ENCODE measurements around the gene ARSB.

Gene ARSB

GRCh38 chr5:79022771-79023170 is 37.7 kb upstream of the ARSB start:
- no peak overlapping the region for H2BK15ac ChIP-seq (ENCODE audit: low read length)
- no peak overlapping the region for H3K18ac ChIP-seq (ENCODE audit: low read length)
- H2BK5ac ChIP-seq (ENCODE audit: low read length): no peak overlapping the region
- peaks cover 0 to 2% of the 10 kb centered on the region in 2 donors for H3K4me1 ChIP-seq (ENCODE audit: control insufficient read depth in 2 of 2, insufficient read depth in 1 of 2, low read depth in 1 of 2, low read length in 2 of 2)
- H3K9ac ChIP-seq (ENCODE audit: low read depth, low read length, poor library complexity): no peak overlapping the region
- no peaks in the 10 kb centered on the region for H3K36me3 ChIP-seq (replicated peaks in 1 of 2; ENCODE audit: control insufficient read depth in 2 of 2, insufficient read depth in 2 of 2, low read length in 2 of 2)
- H3K14ac ChIP-seq (ENCODE audit: low read length): no peak overlapping the region
- DNase-seq (ENCODE audit: low spot score): no peak
- no peak overlapping the region for H2AK5ac ChIP-seq (ENCODE audit: low read depth, low read length)
- no peak overlapping the region for H3K4me2 ChIP-seq (ENCODE audit: insufficient read depth, low read length, poor library complexity, severe bottlenecking)
- no peak overlapping the region for H4K8ac ChIP-seq (ENCODE audit: low read depth, low read length)
- H3K4ac ChIP-seq (ENCODE audit: low read length): no peak overlapping the region
- H3K23ac ChIP-seq (ENCODE audit: low read depth, low read length, poor library complexity): no peak overlapping the region
- no peaks in the 10 kb centered on the region for H3K9me3 ChIP-seq (replicated peaks in 1 of 2; ENCODE audit: control insufficient read depth in 2 of 2, insufficient read depth in 1 of 2, low read depth in 1 of 2, low read length in 2 of 2)
- peaks cover 0 to 40% (median 0%) of the 10 kb centered on the region in 3 experiments for H3K27me3 ChIP-seq (ENCODE audit: control insufficient read depth in 3 of 3, insufficient read depth in 3 of 3, low read depth in 1 of 3, low read length in 3 of 3)
- no peak overlapping the region for H2BK120ac ChIP-seq (ENCODE audit: low read depth, low read length)
- no peaks in the 10 kb centered on the region for H3K79me1 ChIP-seq (ENCODE audit: low read depth, low read length)
- no CpG with 5 or more reads among the region's 2 CpGs for WGBS, 2 donors (ENCODE audit: extremely low coverage in 2 of 2, insufficient read length in 2 of 2, insufficient replicate concordance in 1 of 2)
- H4K91ac ChIP-seq (ENCODE audit: low read depth, low read length, poor library complexity): no peak overlapping the region
- H2AFZ ChIP-seq (ENCODE audit: low read length): no peak overlapping the region
- H2BK12ac ChIP-seq (ENCODE audit: low read length): no peak overlapping the region
- H3K27ac ChIP-seq (replicated peaks; ENCODE audit: low read length): no peak overlapping the region
- no peak overlapping the region for H3K4me3 ChIP-seq (ENCODE audit: low read length in 2 of 2)

GRCh38 chr5:79021753-79022152 is 36.6 kb upstream of the ARSB start:
- no peak overlapping the region for H2BK120ac ChIP-seq (ENCODE audit: low read depth, low read length)
- no peak overlapping the region for H3K9ac ChIP-seq (ENCODE audit: low read depth, low read length, poor library complexity)
- peak overlapping the region; percentile 2 for H2AFZ ChIP-seq (ENCODE audit: low read length)
- no peak overlapping the region for H3K4ac ChIP-seq (ENCODE audit: low read length)
- H3K79me1 ChIP-seq (ENCODE audit: low read depth, low read length): no peaks in the 10 kb centered on the region
- H3K27me3 ChIP-seq (ENCODE audit: control insufficient read depth in 3 of 3, insufficient read depth in 3 of 3, low read depth in 1 of 3, low read length in 3 of 3): peaks cover 0 to 37% (median 0%) of the 10 kb centered on the region in 3 experiments
- H4K8ac ChIP-seq (ENCODE audit: low read depth, low read length): no peak overlapping the region
- no peak overlapping the region for H2BK5ac ChIP-seq (ENCODE audit: low read length)
- no CpG with 5 or more reads among the region's 4 CpGs for WGBS, 2 donors (ENCODE audit: extremely low coverage in 2 of 2, insufficient read length in 2 of 2, insufficient replicate concordance in 1 of 2)
- H4K91ac ChIP-seq (ENCODE audit: low read depth, low read length, poor library complexity): no peak overlapping the region
- H2BK12ac ChIP-seq (ENCODE audit: low read length): no peak overlapping the region
- no peaks in the 10 kb centered on the region for H3K9me3 ChIP-seq (replicated peaks in 1 of 2; ENCODE audit: control insufficient read depth in 2 of 2, insufficient read depth in 1 of 2, low read depth in 1 of 2, low read length in 2 of 2)
- H3K27ac ChIP-seq (replicated peaks; ENCODE audit: low read length): no peak overlapping the region
- no peaks in the 10 kb centered on the region for H3K36me3 ChIP-seq (replicated peaks in 1 of 2; ENCODE audit: control insufficient read depth in 2 of 2, insufficient read depth in 2 of 2, low read length in 2 of 2)
- no peak overlapping the region for H3K23ac ChIP-seq (ENCODE audit: low read depth, low read length, poor library complexity)
- no peak for DNase-seq (ENCODE audit: low spot score)
- H3K4me1 ChIP-seq (ENCODE audit: control insufficient read depth in 2 of 2, insufficient read depth in 1 of 2, low read depth in 1 of 2, low read length in 2 of 2): peaks cover 0 to 2% of the 10 kb centered on the region in 2 donors
- no peak overlapping the region for H3K4me2 ChIP-seq (ENCODE audit: insufficient read depth, low read length, poor library complexity, severe bottlenecking)
- no peak overlapping the region for H2AK5ac ChIP-seq (ENCODE audit: low read depth, low read length)
- no peak overlapping the region for H2BK15ac ChIP-seq (ENCODE audit: low read length)
- H3K18ac ChIP-seq (ENCODE audit: low read length): no peak overlapping the region
- H3K14ac ChIP-seq (ENCODE audit: low read length): no peak overlapping the region
- no peak overlapping the region for H3K4me3 ChIP-seq (ENCODE audit: low read length in 2 of 2)

GRCh38 chr5:79020861-79021561 is 35.9 kb upstream of the ARSB start:
- WGBS, 2 donors (ENCODE audit: extremely low coverage in 2 of 2, insufficient read length in 2 of 2, insufficient replicate concordance in 1 of 2): no CpG with 5 or more reads among the region's 14 CpGs
- H3K9me3 ChIP-seq (replicated peaks in 1 of 2; ENCODE audit: control insufficient read depth in 2 of 2, insufficient read depth in 1 of 2, low read depth in 1 of 2, low read length in 2 of 2): no peaks in the 10 kb centered on the region
- H3K4me3 ChIP-seq (ENCODE audit: low read length in 2 of 2): no peak overlapping the region

GRCh38 chr5:79014631-79015030 is 29.5 kb upstream of the ARSB start:
- H3K4me2 ChIP-seq (ENCODE audit: insufficient read depth, low read length, poor library complexity, severe bottlenecking): no peak overlapping the region
- no peaks in the 10 kb centered on the region for H3K4me1 ChIP-seq (ENCODE audit: control insufficient read depth in 2 of 2, insufficient read depth in 1 of 2, low read depth in 1 of 2, low read length in 2 of 2)
- no peak overlapping the region for H3K9ac ChIP-seq (ENCODE audit: low read depth, low read length, poor library complexity)
- no peak overlapping the region for H3K4ac ChIP-seq (ENCODE audit: low read length)
- peaks cover 0 to 2% of the 10 kb centered on the region in 2 donors for H3K9me3 ChIP-seq (replicated peaks in 1 of 2; ENCODE audit: control insufficient read depth in 2 of 2, insufficient read depth in 1 of 2, low read depth in 1 of 2, low read length in 2 of 2)
- H4K91ac ChIP-seq (ENCODE audit: low read depth, low read length, poor library complexity): no peak overlapping the region
- H2BK120ac ChIP-seq (ENCODE audit: low read depth, low read length): no peak overlapping the region
- no peaks in the 10 kb centered on the region for H3K79me1 ChIP-seq (ENCODE audit: low read depth, low read length)
- no peak for DNase-seq (ENCODE audit: low spot score)
- H3K36me3 ChIP-seq (replicated peaks in 1 of 2; ENCODE audit: control insufficient read depth in 2 of 2, insufficient read depth in 2 of 2, low read length in 2 of 2): no peaks in the 10 kb centered on the region
- WGBS, 2 donors (ENCODE audit: extremely low coverage in 2 of 2, insufficient read length in 2 of 2, insufficient replicate concordance in 1 of 2): no CpG with 5 or more reads among the region's 2 CpGs
- no peak overlapping the region for H2AK5ac ChIP-seq (ENCODE audit: low read depth, low read length)
- H4K8ac ChIP-seq (ENCODE audit: low read depth, low read length): no peak overlapping the region
- no peak overlapping the region for H3K23ac ChIP-seq (ENCODE audit: low read depth, low read length, poor library complexity)
- no peak overlapping the region for H3K18ac ChIP-seq (ENCODE audit: low read length)
- peaks cover 0 to 21% (median 0%) of the 10 kb centered on the region in 3 experiments for H3K27me3 ChIP-seq (ENCODE audit: control insufficient read depth in 3 of 3, insufficient read depth in 3 of 3, low read depth in 1 of 3, low read length in 3 of 3)
- no peak overlapping the region for H3K14ac ChIP-seq (ENCODE audit: low read length)
- H3K27ac ChIP-seq (replicated peaks; ENCODE audit: low read length): no peak overlapping the region
- no peak overlapping the region for H2AFZ ChIP-seq (ENCODE audit: low read length)
- H2BK5ac ChIP-seq (ENCODE audit: low read length): no peak overlapping the region
- H3K4me3 ChIP-seq (ENCODE audit: low read length in 2 of 2): no peak overlapping the region
- no peak overlapping the region for H2BK12ac ChIP-seq (ENCODE audit: low read length)
- H2BK15ac ChIP-seq (ENCODE audit: low read length): no peak overlapping the region

More at GRCh38 chr5:79020861-79021561, 35.9 kb upstream of the ARSB start:
- Histone ChIP-seq H3K27ac (replicated peaks; ENCODE audit: low read length) (no peak overlapping the region), H3K4ac (ENCODE audit: low read length) (no peak overlapping the region), H3K18ac (ENCODE audit: low read length) (no peak overlapping the region), H3K9ac (ENCODE audit: low read depth, low read length, poor library complexity) (no peak overlapping the region), H3K36me3 (replicated peaks in 1 of 2; ENCODE audit: control insufficient read depth in 2 of 2, insufficient read depth in 2 of 2, low read length in 2 of 2) (no peaks in the 10 kb centered on the region), H2BK15ac (ENCODE audit: low read length) (no peak overlapping the region), H3K4me1 (ENCODE audit: control insufficient read depth in 2 of 2, insufficient read depth in 1 of 2, low read depth in 1 of 2, low read length in 2 of 2) (peaks cover 0 to 2% of the 10 kb centered on the region in 2 donors), H2BK120ac (ENCODE audit: low read depth, low read length) (no peak overlapping the region), H4K91ac (ENCODE audit: low read depth, low read length, poor library complexity) (no peak overlapping the region), H3K4me2 (ENCODE audit: insufficient read depth, low read length, poor library complexity, severe bottlenecking) (peak overlapping the region; percentile 23), H3K23ac (ENCODE audit: low read depth, low read length, poor library complexity) (no peak overlapping the region), H3K79me1 (ENCODE audit: low read depth, low read length) (no peaks in the 10 kb centered on the region), H2AFZ (ENCODE audit: low read length) (peak overlapping the region; percentile 64), H4K8ac (ENCODE audit: low read depth, low read length) (no peak overlapping the region), H2BK5ac (ENCODE audit: low read length) (no peak overlapping the region), H3K27me3 (ENCODE audit: control insufficient read depth in 3 of 3, insufficient read depth in 3 of 3, low read depth in 1 of 3, low read length in 3 of 3) (peaks cover 0 to 35% (median 0%) of the 10 kb centered on the region in 3 experiments), H3K14ac (ENCODE audit: low read length) (no peak overlapping the region), H2AK5ac (ENCODE audit: low read depth, low read length) (no peak overlapping the region), H2BK12ac (ENCODE audit: low read length) (no peak overlapping the region)
- DNase-seq (ENCODE audit: low spot score): peak; percentile 36
